Aortic smooth muscle cell (primary cell): ENCODE data around the gene SCG5. TPM values are rescaled to one million over a fixed set of nuclear protein-coding genes. Genes with fewer than 3 reads are reported as not detected.

Experiments
- total RNA-seq: library from RNA; depleted of rRNA; stranded (reverse); fragments of >200 nt; gene quantifications from 2 replicates; pipeline ENCODE4 v1.2.3, GENCODE V29; 2014

SCG5 gene
- total RNA-seq: 8.1 and 11.1 TPM in 2 replicates

GRCh38 chr15:32641517-32642059, at the start of gene SCG5:
SCG5 (plus strand) TSS chr15:32641710; CDS start chr15:32643593, 1,883 bp downstream.

GRCh38 chr15:32593151-32593550, 48.4 kb upstream of the SCG5 start, which contains the start of gene GOLGA8N:
GOLGA8N (plus strand) TSS chr15:32593456.

GRCh38 chr15:32615051-32615870, 26.2 kb upstream of the SCG5 start, which contains the start of gene ARHGAP11A:
ARHGAP11A (plus strand) TSS chr15:32615504; CDS start chr15:32616212, 708 bp downstream.

GRCh38 chr15:32717426-32718226, 76.1 kb downstream of the SCG5 start, which contains the start of gene GREM1:
GREM1 (plus strand) TSS chr15:32718004; CDS start chr15:32730691, 12,687 bp downstream.

Other genes with a start within 250 kb of the SCG5 start
- gene GOLGA8K, start 238.4 kb upstream of the SCG5 start, total RNA-seq: 0.31 and 0.40 TPM in 2 replicates
- 1.6 and 3.2 TPM in 2 replicates for gene GOLGA8O, start 186.1 kb upstream of the SCG5 start, total RNA-seq
- 3.0 and 10.3 TPM in 2 replicates for gene GOLGA8N, start 48.3 kb upstream of the SCG5 start, total RNA-seq
- 18.8 and 21.5 TPM in 2 replicates for gene ARHGAP11A, start 26.2 kb upstream of the SCG5 start, total RNA-seq
- under 0.01 TPM in 2 replicates for gene GREM1, start 76.3 kb downstream of the SCG5 start, total RNA-seq